Upper lobe of right lung (tissue), 1 donor: Measurements from ENCODE around the gene WNT11. TPM values are rescaled to one million over a fixed set of nuclear protein-coding genes. Genes with fewer than 3 reads are reported as not detected.

Experiments used
- ATAC-seq: fragments of 200-7000 bp; cut with Tn5 transposase; one replicate; pipeline ENCODE4 v1.9.1; 2020; ENCODE audit warnings: mild to moderate bottlenecking, moderate library complexity
- DNase-seq: peaks from one replicate; pipeline ENCODE4 v3.0.0-alpha.2; 2020
- H3K27ac ChIP-seq: fragments of 200-600 bp; one replicate; pipeline ENCODE4 v1.8.0; 2022
- H3K27me3 ChIP-seq: fragments of 200-600 bp; one replicate; pipeline ENCODE4 v1.8.0; 2022; ENCODE audit warnings: mild to moderate bottlenecking
- H3K36me3 ChIP-seq: fragments of 200-600 bp; one replicate; pipeline ENCODE4 v1.8.0; 2022
- H3K4me1 ChIP-seq: fragments of 200-600 bp; one replicate; pipeline ENCODE4 v1.8.0; 2022
- H3K4me3 ChIP-seq: fragments of 200-600 bp; one replicate; pipeline ENCODE4 v1.8.0; 2022; ENCODE audit warnings: mild to moderate bottlenecking
- H3K9me3 ChIP-seq: fragments of 200-600 bp; one replicate; pipeline ENCODE4 v1.8.0; 2022
- intact Hi-C: fragments of 100-400 bp; cut with DNase I; formaldehyde crosslinking; loops from one replicate; pipeline ENCODE4 v1.11.0; 2022
- total RNA-seq: library from RNA; stranded (reverse); fragmentation: NEBNext Ultra II Directional; extraction: Animal tissue kit (Norgen Biotek cat#: 25700); gene quantifications from one replicate; pipeline ENCODE4 v1.2.1, GENCODE V29; 2021
- TF ChIP-seq, protein P1 (sequence below): fragments of 200-600 bp; IDR thresholded peaks from one replicate; pipeline ENCODE4 v1.8.0; 2022; ENCODE audit warnings: antibody characterized with exemption
- donor health status: DM: no; HTN: yes; CAD: no; lungs with severe emphysema.

The WNT11 gene
- total RNA-seq, 1 donor from 2014 or later: 8.7 TPM

- no peak overlapping the region for H3K27ac ChIP-seq
- intact Hi-C loops: no loop called here
- H3K9me3 ChIP-seq: no peaks in the 10 kb centered on the region
- H3K36me3 ChIP-seq: no peaks in the 10 kb centered on the region
- no peak overlapping the region for H3K4me3 ChIP-seq
- no peaks in the 10 kb centered on the region for H3K27me3 ChIP-seq
- no peak for ATAC-seq
- H3K4me1 ChIP-seq: peaks cover 24% of the 10 kb centered on the region
- DNase-seq: no peak
- TF ChIP-seq, protein P1, sequence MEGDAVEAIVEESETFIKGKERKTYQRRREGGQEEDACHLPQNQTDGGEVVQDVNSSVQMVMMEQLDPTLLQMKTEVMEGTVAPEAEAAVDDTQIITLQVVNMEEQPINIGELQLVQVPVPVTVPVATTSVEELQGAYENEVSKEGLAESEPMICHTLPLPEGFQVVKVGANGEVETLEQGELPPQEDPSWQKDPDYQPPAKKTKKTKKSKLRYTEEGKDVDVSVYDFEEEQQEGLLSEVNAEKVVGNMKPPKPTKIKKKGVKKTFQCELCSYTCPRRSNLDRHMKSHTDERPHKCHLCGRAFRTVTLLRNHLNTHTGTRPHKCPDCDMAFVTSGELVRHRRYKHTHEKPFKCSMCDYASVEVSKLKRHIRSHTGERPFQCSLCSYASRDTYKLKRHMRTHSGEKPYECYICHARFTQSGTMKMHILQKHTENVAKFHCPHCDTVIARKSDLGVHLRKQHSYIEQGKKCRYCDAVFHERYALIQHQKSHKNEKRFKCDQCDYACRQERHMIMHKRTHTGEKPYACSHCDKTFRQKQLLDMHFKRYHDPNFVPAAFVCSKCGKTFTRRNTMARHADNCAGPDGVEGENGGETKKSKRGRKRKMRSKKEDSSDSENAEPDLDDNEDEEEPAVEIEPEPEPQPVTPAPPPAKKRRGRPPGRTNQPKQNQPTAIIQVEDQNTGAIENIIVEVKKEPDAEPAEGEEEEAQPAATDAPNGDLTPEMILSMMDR: no peak
Measured at GRCh38 chr11:76181371-76181770, 24.9 kb downstream of the WNT11 start.

DNA sequence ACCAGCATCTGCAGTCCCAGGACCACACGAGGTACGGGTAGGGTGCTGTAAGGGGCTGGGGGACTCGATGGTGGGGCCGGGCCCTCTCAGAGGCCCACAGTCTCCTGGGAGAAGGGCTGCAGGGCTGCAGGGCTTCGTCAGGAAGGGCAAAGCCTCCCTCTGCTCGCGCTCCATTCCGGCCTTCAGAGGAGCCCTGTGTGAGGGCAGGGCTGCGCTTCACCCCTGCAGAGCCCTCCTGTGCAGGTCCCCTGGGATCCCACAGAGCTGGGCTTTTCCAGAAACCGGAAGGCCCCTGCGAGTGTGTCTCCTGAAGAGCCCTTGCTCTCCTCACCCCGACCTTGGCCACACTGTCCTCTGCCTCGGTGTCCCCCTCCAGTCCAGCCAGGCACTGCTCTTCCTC, 27.2 kb downstream of the WNT11 start:
- TF ChIP-seq, protein P1: no peak
- no peaks in the 10 kb centered on the region for H3K36me3 ChIP-seq
- no peak overlapping the region for H3K27ac ChIP-seq
- intact Hi-C loops: no loop called here
- H3K4me3 ChIP-seq: no peak overlapping the region
- DNase-seq: no peak
- H3K27me3 ChIP-seq: no peaks in the 10 kb centered on the region
- no peak for ATAC-seq
- H3K9me3 ChIP-seq: no peaks in the 10 kb centered on the region
- H3K4me1 ChIP-seq: peaks cover 2% of the 10 kb centered on the region

GRCh38 chr11:76177250-76177686, 29.0 kb downstream of the WNT11 start:
- no peaks in the 10 kb centered on the region for H3K9me3 ChIP-seq
- ATAC-seq (no peak), DNase-seq (no peak)
- no peaks in the 10 kb centered on the region for H3K27me3 ChIP-seq
- no peaks in the 10 kb centered on the region for H3K36me3 ChIP-seq
- intact Hi-C loops: no loop called here
- H3K27ac ChIP-seq: no peak overlapping the region
- H3K4me1 ChIP-seq: no peaks in the 10 kb centered on the region
- TF ChIP-seq, protein P1: no peak
- H3K4me3 ChIP-seq: no peak overlapping the region

GRCh38 chr11:76176463-76176862, 29.8 kb downstream of the WNT11 start:
- Histone ChIP-seq H3K27me3 (no peaks in the 10 kb centered on the region), H3K4me1 (no peaks in the 10 kb centered on the region), H3K27ac (no peak overlapping the region), H3K4me3 (no peak overlapping the region), H3K36me3 (no peaks in the 10 kb centered on the region), H3K9me3 (no peaks in the 10 kb centered on the region)
- DNase-seq (no peak), ATAC-seq (no peak)
- TF ChIP-seq, protein P1: no peak
- intact Hi-C loops: no loop called here

- Histone ChIP-seq H3K9me3 (no peaks in the 10 kb centered on the region), H3K4me3 (no peak overlapping the region), H3K27ac (no peak overlapping the region), H3K27me3 (no peaks in the 10 kb centered on the region), H3K4me1 (no peaks in the 10 kb centered on the region), H3K36me3 (no peaks in the 10 kb centered on the region)
- DNase-seq: no peak
- intact Hi-C loops: no loop called here
- TF ChIP-seq, protein P1: no peak
- ATAC-seq: no peak
Measured at GRCh38 chr11:76175783-76176182, 30.5 kb downstream of the WNT11 start.

GRCh38 chr11:76174330-76174729, 32.0 kb downstream of the WNT11 start:
- no peak for ATAC-seq

More at GRCh38 chr11:76174330-76174729, 32.0 kb downstream of the WNT11 start:
- no peak for DNase-seq
- Histone ChIP-seq H3K27me3 (no peaks in the 10 kb centered on the region), H3K27ac (no peak overlapping the region), H3K4me1 (no peaks in the 10 kb centered on the region), H3K4me3 (no peak overlapping the region), H3K9me3 (no peaks in the 10 kb centered on the region), H3K36me3 (no peaks in the 10 kb centered on the region)
- intact Hi-C loops: no loop called here
- TF ChIP-seq, protein P1: no peak
